Measurements from ENCODE around the gene B4GALNT1.

The B4GALNT1 gene

DNA sequence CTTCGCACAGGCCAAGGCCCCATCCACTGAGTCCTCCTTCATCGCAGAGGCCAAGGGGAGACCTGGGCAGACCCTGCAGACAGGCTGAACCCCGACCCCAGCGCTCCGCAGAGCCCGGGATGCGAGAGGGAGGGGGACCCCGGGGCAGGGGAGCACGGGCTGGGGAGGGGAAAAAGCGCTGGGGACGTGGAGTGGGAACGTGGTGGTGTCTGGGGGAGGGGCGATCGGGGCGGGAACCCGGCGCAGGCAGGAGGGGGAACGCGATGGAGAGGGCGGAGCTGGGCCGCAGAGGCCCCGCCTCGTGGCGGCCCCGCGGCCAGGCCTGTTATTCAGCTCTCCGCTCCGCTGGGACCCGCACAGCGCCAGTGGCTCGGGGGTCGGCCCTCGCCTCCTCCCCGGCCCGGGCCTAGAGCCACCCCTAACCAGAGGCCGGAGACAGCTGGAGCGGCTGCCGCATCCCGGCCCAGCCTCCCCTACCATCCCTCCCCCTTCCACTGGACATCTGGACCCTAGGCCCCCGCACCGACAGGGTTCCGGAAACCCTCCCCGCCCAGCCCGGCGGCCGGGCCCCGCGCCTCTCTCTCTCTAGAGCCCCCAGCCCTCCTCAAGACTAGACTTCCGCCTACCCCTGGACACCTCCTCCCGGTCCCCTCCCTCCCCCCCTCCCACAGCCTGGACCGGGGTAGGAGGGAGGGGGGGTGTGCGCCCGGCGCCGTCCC, 21.7 kb downstream of the B4GALNT1 start, which contains the start of gene ARHGEF25:
Gene ARHGEF25, plus strand, starts transcription at position 328 of the 719 bp plus-strand sequence. CDS start 460 bp downstream, outside the sequence.
- in situ Hi-C loops (cut with HindIII; ENCODE audit: low sequenced_read_pairs), result no loop called here

DNA sequence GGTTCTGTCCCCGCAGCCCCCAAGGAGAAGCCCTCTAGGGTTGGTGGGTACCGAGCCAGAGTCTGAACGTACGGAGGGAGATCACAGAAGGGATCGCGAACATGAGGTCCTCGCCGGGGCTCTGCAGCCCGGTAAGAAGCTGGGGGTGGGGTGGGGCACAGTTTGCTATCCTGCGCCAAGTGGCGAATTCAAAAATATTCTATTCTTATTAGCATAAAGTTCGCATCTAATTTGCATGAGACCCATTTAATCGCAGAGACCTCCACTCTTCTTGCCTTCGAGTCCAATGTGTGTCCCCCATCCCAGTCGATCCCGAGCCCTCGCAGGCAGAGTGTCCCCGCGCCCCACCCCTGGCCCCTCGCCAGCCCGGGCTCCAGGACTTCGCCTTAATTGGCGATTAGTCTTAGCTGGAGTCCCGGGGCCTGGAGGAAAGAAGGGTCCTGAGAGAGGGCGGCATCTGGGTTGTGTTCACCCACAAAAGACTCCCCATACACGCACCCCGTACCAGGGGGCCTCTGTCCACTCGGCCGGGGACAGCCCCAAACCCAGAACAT, 22.4 kb downstream of the B4GALNT1 start:
- in situ Hi-C loops (cut with HindIII; ENCODE audit: low sequenced_read_pairs), result no loop called here

GRCh38 chr12:57609781-57610553, 23.0 kb downstream of the B4GALNT1 start:
- in situ Hi-C loops (cut with HindIII; ENCODE audit: low sequenced_read_pairs), result no loop called here

DNA sequence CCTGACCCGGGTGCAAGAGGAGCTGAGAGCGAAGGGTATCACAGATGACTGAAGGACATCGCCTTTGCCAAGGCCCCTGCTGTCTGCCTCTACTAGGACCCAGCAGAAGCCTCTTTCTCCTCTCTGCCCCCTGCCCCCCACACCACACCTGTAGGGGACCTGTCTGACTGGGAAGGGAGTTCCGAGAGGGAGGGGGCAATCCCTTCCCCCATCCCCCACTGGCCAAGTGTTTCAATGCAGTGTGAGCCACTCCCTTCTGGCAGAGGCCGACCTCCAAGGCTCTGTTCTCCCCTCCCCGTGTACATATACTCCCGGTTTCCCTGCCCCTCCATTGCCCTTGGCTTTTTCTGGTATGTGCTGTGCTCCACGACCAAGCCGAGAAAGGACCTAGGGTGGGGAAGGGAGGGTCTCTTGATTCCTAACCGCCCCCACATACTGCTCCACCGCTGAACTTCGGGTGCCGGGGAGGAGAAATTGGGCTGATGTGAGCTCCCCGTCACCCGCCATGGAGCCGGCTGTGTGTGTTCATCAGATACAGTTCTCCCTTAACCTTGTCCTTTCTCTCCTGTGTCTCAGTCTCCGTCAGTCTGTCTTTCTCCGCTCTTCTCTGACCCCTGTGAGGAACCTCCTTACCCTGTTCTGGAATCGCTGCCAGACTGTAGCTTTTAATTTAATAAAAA, 23.8 kb downstream of the B4GALNT1 start:
- in situ Hi-C loops (cut with HindIII; ENCODE audit: low sequenced_read_pairs), result no loop called here

GRCh38 chr12:57607958-57608663, 24.9 kb downstream of the B4GALNT1 start:
- in situ Hi-C loops (cut with HindIII; ENCODE audit: low sequenced_read_pairs), result no loop called here

DNA sequence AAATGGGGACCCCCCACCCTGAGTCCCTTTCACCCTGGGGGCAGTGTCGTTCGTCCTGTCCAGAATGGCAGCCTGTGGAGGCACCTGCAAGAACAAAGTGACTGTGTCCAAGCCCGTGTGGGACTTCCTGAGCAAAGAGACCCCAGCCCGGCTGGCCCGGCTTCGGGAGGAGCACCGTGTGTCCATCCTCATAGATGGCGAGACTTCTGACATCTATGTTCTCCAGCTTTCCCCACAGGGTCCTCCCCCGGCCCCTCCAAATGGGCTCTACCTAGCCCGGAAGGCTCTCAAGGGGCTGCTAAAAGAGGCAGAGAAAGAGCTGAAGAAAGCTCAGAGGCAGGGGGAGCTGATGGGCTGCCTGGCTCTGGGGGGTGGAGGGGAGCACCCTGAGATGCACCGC, 26.2 kb downstream of the B4GALNT1 start:
- in situ Hi-C loops (cut with HindIII; ENCODE audit: low sequenced_read_pairs), result no loop called here

GRCh38 chr12:57606399-57606798, 26.6 kb downstream of the B4GALNT1 start:
- in situ Hi-C loops (cut with HindIII; ENCODE audit: low sequenced_read_pairs), result no loop called here

DNA sequence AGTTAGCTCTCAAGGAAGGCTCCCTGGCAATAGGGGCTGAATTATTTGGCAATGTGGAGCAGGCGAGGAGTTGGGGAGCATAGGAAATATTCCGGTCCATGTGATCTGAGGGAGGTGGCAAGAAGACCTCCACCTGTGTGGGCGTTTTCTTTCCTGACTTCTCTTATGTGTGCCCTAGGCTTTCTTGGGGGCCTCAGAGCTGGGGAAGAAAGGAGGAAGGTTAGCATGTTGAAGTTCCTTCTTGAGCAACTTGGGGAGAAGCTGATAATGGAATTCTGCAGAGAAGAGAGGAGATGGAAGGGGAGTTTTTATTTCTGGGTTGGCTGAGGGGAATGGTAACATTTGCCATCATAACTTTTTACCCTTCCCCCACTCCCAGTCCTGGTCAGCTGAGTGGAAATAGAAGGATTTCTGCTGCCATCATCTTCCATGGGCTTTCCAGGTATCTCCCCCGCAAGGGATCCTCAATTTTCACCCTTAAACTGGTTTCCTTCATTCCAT, 27.1 kb downstream of the B4GALNT1 start:
- in situ Hi-C loops (cut with HindIII; ENCODE audit: low sequenced_read_pairs), result no loop called here

DNA sequence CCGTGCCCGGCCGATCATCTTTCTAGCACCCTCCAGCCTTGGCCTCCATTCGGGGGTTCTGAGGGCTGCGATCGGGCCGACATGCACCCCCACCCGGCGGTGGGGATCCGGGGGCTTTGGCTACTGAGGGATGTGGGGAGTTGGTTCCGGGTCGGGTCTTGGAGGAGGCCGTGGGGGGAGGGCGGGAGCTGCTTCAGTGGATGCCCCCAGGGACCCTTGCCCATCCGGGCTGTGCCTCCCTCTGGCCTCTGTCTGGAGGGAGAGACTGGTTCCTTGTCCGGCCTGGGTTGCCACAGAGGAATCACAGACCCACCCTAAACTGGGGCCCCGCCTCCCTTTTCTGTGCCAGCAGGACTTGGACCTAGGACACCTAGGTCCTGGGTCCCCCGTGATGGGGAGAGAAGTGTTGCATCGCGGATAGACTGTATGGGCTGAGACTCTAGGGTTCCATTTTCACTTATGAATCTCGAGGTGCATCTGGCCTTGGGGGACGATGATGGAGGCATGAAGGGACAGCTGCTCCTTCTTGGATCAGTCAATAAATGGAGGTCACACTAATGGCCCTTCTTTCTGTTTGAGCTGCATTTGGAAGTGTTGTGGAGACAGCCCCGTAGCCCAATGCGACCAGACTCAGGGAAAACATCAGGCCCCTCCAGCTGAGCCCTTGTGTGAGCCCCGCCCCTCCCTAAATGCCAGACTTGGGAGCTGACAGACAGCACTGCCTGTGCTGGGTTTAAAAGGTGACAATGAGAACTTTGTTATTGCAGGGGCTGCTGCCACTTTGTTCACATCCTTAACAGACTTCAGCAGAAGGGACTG, 27.8 kb downstream of the B4GALNT1 start:
- in situ Hi-C loops (cut with HindIII; ENCODE audit: low sequenced_read_pairs), result no loop called here

DNA sequence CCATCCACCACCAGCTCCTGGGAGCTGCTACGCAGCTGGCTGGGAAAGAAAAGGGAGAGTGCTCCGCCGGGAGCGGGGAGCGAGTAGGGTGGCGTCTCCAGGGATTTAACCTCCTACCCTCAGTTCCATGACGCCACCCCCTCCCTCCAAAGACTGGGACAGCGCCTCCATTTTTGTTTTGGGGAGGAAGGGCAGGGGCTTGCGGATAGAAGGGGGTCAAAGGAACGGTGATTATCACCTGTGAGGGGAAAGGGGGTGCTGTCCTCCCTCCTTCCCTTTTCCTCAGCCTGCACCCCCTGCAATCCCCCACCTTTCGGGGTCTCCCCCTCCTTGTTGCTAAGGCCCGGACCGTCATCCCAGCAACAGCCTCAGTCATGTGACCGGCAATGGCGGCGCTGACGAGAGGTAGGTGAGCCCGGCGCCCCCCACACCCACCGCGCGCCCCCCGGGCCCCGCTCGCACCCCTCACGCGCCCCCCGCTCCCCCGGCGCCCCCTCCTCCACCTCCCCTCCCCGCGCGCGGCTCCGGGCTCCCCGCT, 28.5 kb downstream of the B4GALNT1 start, which contains the start of gene DTX3:
Gene DTX3, plus strand, starts transcription at position 371 of the 538 bp plus-strand sequence. CDS start 1,694 bp downstream, outside the sequence.
- in situ Hi-C loops (cut with HindIII; ENCODE audit: low sequenced_read_pairs), result no loop called here

- in situ Hi-C loops (cut with HindIII; ENCODE audit: low sequenced_read_pairs), result no loop called here
These were observed 29.1 kb downstream of the B4GALNT1 start for GRCh38 chr12:57603815-57604453.

DNA sequence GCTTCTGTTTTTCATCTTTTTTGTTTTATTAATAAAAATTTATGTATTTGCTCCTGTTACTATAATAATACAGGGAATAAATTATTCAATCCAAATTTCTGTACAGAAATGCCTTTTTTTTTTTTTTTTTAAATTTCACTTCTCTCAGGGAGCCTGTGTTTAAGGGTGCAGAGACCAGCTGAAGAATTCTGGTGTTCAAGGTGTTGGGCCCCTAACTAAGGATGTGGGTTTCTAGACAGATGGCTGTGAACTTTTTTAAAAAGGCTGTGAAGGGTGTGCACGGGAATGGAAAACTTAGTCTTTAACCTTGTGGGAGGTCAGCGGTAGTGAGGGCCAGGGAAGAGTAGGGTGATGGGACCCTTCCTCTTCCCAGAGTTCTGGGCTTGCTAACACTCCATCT, 29.7 kb downstream of the B4GALNT1 start:
- in situ Hi-C loops (cut with HindIII; ENCODE audit: low sequenced_read_pairs), result no loop called here

- in situ Hi-C loops (cut with HindIII; ENCODE audit: low sequenced_read_pairs), result no loop called here
These were observed 30.5 kb downstream of the B4GALNT1 start for GRCh38 chr12:57602544-57602943.

GRCh38 chr12:57600395-57600794, 32.6 kb downstream of the B4GALNT1 start:
- in situ Hi-C loops (cut with HindIII; ENCODE audit: low sequenced_read_pairs), result no loop called here

- in situ Hi-C loops (cut with HindIII; ENCODE audit: low sequenced_read_pairs), result no loop called here
These were observed 39.8 kb downstream of the B4GALNT1 start for GRCh38 chr12:57593187-57593586.

DNA sequence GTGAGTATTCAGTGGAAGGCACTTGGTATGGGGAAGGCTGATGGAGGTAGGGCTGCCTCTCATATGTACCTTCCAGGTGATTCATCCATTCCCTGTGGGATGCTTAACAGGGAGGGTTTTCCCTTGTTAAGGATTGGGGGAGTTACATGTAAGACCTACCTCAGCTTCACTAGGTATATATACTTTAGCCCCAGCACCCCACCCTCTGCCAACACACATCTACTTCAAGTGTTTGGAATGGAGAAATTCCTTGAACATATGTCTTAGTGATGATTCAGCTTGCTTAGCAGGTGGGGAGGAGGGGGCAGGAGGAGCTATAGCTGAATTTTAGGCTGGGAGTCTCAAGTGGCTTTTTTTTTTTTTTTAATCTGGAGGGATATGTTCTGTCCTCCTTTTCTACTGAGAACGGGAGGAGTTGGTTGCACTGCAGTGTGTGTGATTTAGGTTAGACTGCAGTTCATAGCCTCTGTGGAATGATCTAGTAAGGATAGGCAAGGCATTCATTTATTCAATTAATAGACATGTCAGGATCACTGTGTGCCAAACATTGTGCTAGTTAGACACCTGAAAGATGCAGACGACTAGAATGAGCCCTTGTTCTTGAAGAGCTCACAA, 40.3 kb downstream of the B4GALNT1 start:
- in situ Hi-C loops (cut with HindIII; ENCODE audit: low sequenced_read_pairs), result no loop called here

DNA sequence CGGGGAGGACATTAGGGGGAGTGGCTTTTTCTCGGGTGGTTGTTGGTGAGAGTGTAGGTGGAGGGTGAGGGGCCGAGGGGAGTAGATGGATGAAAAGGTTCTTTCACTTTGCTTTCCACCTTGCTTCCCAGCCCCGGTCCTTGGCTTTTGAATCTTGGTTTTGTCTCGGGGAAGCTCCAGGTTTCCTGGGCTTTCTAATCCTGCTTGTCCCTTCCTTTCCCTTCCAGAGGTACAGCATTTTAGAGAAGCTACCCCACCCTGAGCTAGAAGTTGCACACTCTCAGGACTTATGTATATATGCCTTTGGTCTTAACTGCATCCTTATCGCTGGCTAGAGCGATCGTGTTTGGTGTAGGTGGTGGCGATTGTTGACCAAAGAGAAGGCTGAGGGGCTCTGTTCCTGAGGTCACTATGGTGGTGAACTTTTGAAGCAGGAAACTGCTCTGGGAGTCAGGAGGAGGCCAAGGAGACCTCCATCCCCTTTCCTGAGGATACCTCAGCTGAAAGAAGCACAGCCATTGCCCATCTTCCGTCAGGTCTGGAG, 41.1 kb downstream of the B4GALNT1 start:
- in situ Hi-C loops (cut with HindIII; ENCODE audit: low sequenced_read_pairs), result no loop called here
